Uterus (tissue), 2 donors: ENCODE data around the gene CLOCK.

Experiments used
- POLR2A ChIP-seq, 2 donors: fragments of 450-650 bp; IDR thresholded peaks; one replicate each; pipeline ENCODE4 v1.6.1; 2016; ENCODE audit warnings: antibody characterized with exemption in 2 of 2, mild to moderate bottlenecking in 1 of 2, moderate library complexity in 1 of 2
- TF ChIP-seq, protein P1 (sequence below), 4 experiments: fragments of 200-600 bp in 2 of 4; fragments of 450-650 bp in 2 of 4; sonication (generic) in 2 of 4; IDR thresholded peaks; one replicate each; pipeline ENCODE4 v1.5.1; 2016 to 2019; ENCODE audit warnings: antibody characterized with exemption in 4 of 4, mild to moderate bottlenecking in 2 of 4, moderate library complexity in 1 of 4

DNA sequence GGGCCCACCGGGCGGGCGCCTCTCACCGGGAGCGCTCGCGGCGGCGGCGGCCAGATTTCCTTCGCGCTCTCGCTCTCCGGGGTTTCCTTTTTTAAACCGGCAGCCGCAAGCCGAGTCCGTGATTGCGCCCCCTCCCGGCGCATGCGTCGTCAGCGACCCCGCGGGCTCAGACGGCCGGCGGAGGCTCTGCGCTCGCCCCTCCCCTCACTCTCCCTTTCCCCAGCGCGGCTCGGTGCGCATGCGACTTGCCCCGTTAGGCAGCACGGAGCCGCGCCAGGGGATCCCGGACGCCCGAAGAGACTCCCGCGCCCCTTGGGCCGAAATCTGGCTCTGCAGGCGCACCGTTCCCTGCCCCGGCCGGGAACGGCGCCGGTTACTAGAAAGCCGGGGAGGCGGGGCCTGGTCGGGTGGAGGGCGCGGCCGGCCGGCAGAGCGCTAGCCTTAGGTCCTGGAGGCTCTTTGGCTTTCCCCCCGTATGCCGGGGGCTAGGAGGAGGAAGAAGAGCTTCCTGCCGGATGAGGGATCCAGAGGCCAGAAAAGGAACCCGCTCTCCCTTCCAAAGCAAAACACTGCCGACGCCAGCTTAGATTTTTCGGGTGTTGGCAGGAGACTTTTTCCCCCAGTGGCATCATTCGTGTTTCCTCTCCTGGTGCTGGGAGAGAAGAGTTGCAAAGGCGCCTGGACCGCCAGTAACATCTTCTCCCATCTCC, at the start of gene CLOCK:
- TF ChIP-seq, protein P1, sequence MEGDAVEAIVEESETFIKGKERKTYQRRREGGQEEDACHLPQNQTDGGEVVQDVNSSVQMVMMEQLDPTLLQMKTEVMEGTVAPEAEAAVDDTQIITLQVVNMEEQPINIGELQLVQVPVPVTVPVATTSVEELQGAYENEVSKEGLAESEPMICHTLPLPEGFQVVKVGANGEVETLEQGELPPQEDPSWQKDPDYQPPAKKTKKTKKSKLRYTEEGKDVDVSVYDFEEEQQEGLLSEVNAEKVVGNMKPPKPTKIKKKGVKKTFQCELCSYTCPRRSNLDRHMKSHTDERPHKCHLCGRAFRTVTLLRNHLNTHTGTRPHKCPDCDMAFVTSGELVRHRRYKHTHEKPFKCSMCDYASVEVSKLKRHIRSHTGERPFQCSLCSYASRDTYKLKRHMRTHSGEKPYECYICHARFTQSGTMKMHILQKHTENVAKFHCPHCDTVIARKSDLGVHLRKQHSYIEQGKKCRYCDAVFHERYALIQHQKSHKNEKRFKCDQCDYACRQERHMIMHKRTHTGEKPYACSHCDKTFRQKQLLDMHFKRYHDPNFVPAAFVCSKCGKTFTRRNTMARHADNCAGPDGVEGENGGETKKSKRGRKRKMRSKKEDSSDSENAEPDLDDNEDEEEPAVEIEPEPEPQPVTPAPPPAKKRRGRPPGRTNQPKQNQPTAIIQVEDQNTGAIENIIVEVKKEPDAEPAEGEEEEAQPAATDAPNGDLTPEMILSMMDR (IDR thresholded peaks at IDR 0.05) = peak; percentile 48 to 71 (median 58)
- TF ChIP-seq POLR2A (IDR thresholded peaks at IDR 0.05) = peak; percentile 40 to 72
